Thyroid gland (tissue), 4 donors: ENCODE measurements around the gene MISP. TPM values are rescaled to one million over a fixed set of nuclear protein-coding genes. Genes with fewer than 3 reads are reported as not detected.

Source experiments
- DNase-seq, 2 donors: peaks; one replicate each; pipeline ENCODE4 v3.0.0-alpha.2; 2019
- H3K27ac ChIP-seq, 3 donors: fragments of 200-600 bp; sonication (generic); 1 replicate in 2 of 3; 2 replicates in 1 of 3; pipeline ENCODE4 v1.5.1; 2016 to 2019; ENCODE audit warnings: mild to moderate bottlenecking in 1 of 3, moderate library complexity in 1 of 3
- H3K27me3 ChIP-seq: fragments of 200-600 bp; sonication (generic); one replicate; pipeline ENCODE4 v1.5.1; 2019
- H3K36me3 ChIP-seq, 2 donors: fragments of 200-600 bp; sonication (generic); one replicate each; pipeline ENCODE4 v1.5.1; 2016 to 2019
- H3K4me1 ChIP-seq, 2 donors: fragments of 200-600 bp; sonication (generic); one replicate each; pipeline ENCODE4 v1.5.1; 2017 to 2019
- H3K4me3 ChIP-seq, 3 donors: fragments of 200-600 bp; sonication (generic); replicated peaks in 1 of 3; 1 replicate in 2 of 3; 2 replicates in 1 of 3; pipeline ENCODE4 v1.5.1; 2016; ENCODE audit warnings: mild to moderate bottlenecking in 1 of 3
- H3K9me3 ChIP-seq: fragments of 200-600 bp; sonication (generic); one replicate; pipeline ENCODE4 v1.5.1; 2017
- POLR2A ChIP-seq, 2 donors: fragments of 450-650 bp; IDR thresholded peaks; one replicate each; pipeline ENCODE4 v1.6.1; 2017; ENCODE audit warnings: antibody characterized with exemption in 2 of 2, mild to moderate bottlenecking in 2 of 2, moderate library complexity in 1 of 2
- WGBS, 2 donors: methylation state at CpG; one replicate each; pipeline ENCODE4 v1.1.5; 2017; 5-methylcytosine and 5-hydroxymethylcytosine counted together
- intact Hi-C: fragments of 100-400 bp; cut with DNase I; formaldehyde crosslinking; loops from one replicate; pipeline ENCODE4 v1.15.1; 2023
- total RNA-seq, 4 donors: library from RNA; depleted of rRNA; stranded (reverse); fragments of >200 nt; gene quantifications; one replicate each; pipeline ENCODE4 v1.2.3, GENCODE V29; 2016
- TF ChIP-seq, protein P1 (sequence below), 6 experiments: fragments of 200-600 bp in 3 of 6; fragments of 450-650 bp in 3 of 6; sonication (generic) in 3 of 6; IDR thresholded peaks; one replicate each; pipeline ENCODE4 v1.5.1; 2016 to 2019; ENCODE audit warnings: antibody characterized with exemption in 6 of 6, mild to moderate bottlenecking in 2 of 6, inconsistent platforms in 1 of 6, moderate library complexity in 1 of 6

Gene MISP
- total RNA-seq, 4 donors from 2014 or later: 0.63 to 0.68 TPM; not detected in 2

DNA sequence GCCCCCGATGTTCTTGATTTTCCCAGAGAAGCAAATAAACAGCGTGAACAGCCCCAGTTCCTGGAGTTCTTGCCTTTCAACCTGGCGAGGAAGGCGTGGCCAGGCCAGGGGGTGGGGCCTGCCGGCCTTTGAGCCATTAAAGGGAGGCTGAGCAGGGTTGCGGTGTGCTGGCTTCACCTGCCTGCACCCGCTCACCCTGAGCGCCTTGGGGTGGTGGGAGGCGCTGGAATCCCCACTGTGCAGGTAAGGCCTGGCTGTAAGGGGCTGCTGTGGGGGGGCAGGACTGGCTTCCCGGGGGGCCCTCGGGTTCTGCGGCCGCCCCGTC is 2.7 kb upstream of the MISP start:
- 85 to 93% methylated on average over 8 of the region's 14 CpGs for WGBS, 2 donors
- intact Hi-C loops: no loop called here
- no peak for DNase-seq
- no peak overlapping the region for H3K4me3 ChIP-seq
- no peaks in the 10 kb centered on the region for H3K9me3 ChIP-seq
- no peaks in the 10 kb centered on the region for H3K27me3 ChIP-seq
- TF ChIP-seq POLR2A (IDR thresholded peaks at IDR 0.05): no peak
- TF ChIP-seq, protein P1, sequence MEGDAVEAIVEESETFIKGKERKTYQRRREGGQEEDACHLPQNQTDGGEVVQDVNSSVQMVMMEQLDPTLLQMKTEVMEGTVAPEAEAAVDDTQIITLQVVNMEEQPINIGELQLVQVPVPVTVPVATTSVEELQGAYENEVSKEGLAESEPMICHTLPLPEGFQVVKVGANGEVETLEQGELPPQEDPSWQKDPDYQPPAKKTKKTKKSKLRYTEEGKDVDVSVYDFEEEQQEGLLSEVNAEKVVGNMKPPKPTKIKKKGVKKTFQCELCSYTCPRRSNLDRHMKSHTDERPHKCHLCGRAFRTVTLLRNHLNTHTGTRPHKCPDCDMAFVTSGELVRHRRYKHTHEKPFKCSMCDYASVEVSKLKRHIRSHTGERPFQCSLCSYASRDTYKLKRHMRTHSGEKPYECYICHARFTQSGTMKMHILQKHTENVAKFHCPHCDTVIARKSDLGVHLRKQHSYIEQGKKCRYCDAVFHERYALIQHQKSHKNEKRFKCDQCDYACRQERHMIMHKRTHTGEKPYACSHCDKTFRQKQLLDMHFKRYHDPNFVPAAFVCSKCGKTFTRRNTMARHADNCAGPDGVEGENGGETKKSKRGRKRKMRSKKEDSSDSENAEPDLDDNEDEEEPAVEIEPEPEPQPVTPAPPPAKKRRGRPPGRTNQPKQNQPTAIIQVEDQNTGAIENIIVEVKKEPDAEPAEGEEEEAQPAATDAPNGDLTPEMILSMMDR (IDR thresholded peaks at IDR 0.05): no peak
- H3K27ac ChIP-seq: no peak overlapping the region
- peaks cover 0 to 14% of the 10 kb centered on the region in 2 donors for H3K4me1 ChIP-seq
- H3K36me3 ChIP-seq: no peaks in the 10 kb centered on the region

DNA sequence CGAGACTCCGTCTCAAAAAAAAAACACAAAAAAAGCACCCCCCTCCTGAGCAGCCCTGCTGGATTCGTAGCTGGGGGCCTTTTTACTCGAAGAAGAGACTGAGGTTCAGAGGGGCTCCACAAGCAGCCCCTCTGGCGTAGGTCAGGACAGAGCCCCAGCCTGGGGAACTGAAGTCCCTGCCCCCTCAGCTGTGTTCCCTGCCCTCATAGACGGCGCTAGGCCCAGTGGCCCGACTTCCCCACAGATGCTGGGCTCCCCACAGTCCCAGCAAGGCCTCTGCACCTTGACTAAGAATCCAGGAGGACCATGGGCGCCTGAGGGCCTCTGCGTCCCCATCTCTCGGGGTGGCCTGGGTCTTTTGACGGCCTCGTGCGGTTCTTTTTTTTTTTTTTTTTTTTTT is 1.1 kb upstream of the MISP start:
- peaks cover 0 to 14% of the 10 kb centered on the region in 2 donors for H3K4me1 ChIP-seq
- intact Hi-C loops: no loop called here
- TF ChIP-seq POLR2A (IDR thresholded peaks at IDR 0.05): no peak
- TF ChIP-seq, protein P1 (IDR thresholded peaks at IDR 0.05): no peak
- no peaks in the 10 kb centered on the region for H3K36me3 ChIP-seq
- no peaks in the 10 kb centered on the region for H3K27me3 ChIP-seq
- no peaks in the 10 kb centered on the region for H3K9me3 ChIP-seq
- H3K27ac ChIP-seq: no peak overlapping the region
- H3K4me3 ChIP-seq: no peak overlapping the region
- 85 to 91% methylated on average over 11 to 13 of the region's 14 CpGs for WGBS, 2 donors
- DNase-seq: no peak

DNA sequence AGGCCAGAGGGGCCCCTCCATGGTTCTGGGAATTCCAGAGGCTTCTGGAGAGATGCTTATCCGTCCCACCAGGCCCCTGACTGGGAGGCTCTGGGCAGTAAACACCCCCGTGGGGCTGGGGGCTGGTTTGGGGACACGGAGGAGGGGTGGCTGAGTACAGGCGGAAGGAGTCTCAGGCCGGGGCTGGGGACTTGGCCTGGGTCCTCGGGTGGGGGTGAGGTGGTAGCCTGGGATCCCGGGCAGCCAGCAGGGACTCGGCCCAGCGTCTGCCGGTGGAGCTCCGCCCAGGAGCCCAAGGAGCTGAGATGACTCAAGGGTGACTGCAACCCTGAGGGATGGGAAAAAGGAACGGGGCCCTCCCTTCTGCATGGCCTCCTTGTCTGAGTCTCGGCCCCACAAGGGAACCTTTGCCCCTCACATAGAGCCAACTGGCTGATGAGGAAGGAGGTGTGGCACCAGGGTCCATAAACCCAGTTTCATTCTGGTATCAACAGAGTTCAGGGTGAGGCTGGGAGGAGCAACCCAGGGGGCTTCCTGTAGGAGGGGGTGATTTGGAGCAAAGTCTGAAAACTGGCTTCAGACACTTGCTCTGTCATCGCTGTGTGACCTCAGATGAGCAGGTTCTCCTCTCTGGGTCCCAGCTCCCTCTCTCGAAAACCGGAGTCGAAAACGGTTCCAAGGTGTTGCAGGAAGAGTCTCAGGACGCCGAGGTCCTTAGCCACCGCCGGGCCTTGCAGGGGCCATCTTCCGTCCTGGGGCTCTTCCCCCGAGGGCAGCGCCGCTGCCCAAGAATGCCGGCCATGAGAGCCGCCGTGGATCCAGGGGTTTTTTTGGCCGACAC is 809 bp downstream of the MISP start:
- H3K4me3 ChIP-seq: no peak overlapping the region
- no peaks in the 10 kb centered on the region for H3K36me3 ChIP-seq
- no peaks in the 10 kb centered on the region for H3K27me3 ChIP-seq
- no peak for DNase-seq
- no peak for TF ChIP-seq POLR2A (IDR thresholded peaks at IDR 0.05)
- TF ChIP-seq, protein P1 (IDR thresholded peaks at IDR 0.05): no peak
- H3K27ac ChIP-seq: no peak overlapping the region
- peaks cover 0 to 14% of the 10 kb centered on the region in 2 donors for H3K4me1 ChIP-seq
- no peaks in the 10 kb centered on the region for H3K9me3 ChIP-seq
- WGBS, 2 donors: 57 to 68% methylated on average over 17 to 25 of the region's 30 CpGs
- intact Hi-C loops: no loop called here

GRCh38 chr19:752652-753517 is 2.0 kb downstream of the MISP start:
- intact Hi-C loops: no loop called here
- Histone ChIP-seq H3K9me3 (no peaks in the 10 kb centered on the region), H3K4me3 (no peak overlapping the region), H3K36me3 (no peaks in the 10 kb centered on the region), H3K27ac (no peak overlapping the region), H3K27me3 (no peaks in the 10 kb centered on the region), H3K4me1 (peaks cover 0 to 14% of the 10 kb centered on the region in 2 donors)
- no peak for DNase-seq
- 61 to 65% methylated on average over 22 to 28 of the region's 39 CpGs for WGBS, 2 donors
- no peak for TF ChIP-seq POLR2A (IDR thresholded peaks at IDR 0.05)
- TF ChIP-seq, protein P1 (IDR thresholded peaks at IDR 0.05): no peak

GRCh38 chr19:754530-754929 is 3.6 kb downstream of the MISP start:
- Histone ChIP-seq H3K9me3 (no peaks in the 10 kb centered on the region), H3K27ac (no peak overlapping the region), H3K36me3 (no peaks in the 10 kb centered on the region), H3K4me1 (peaks cover 0 to 14% of the 10 kb centered on the region in 2 donors), H3K4me3 (no peak overlapping the region), H3K27me3 (no peaks in the 10 kb centered on the region)
- no peak for DNase-seq
- TF ChIP-seq POLR2A (IDR thresholded peaks at IDR 0.05): no peak
- TF ChIP-seq, protein P1 (IDR thresholded peaks at IDR 0.05): no peak
- intact Hi-C loops: no loop called here
- 88 to 92% methylated on average over 9 of the region's 9 CpGs for WGBS, 2 donors
